NT2/D1 (cell line): ENCODE data around the gene PFDN1.

Experiments
- DNase-seq: peaks from one replicate; pipeline ENCODE4 v3.0.0-alpha.2; 2011; ENCODE audit warnings: low read depth, low spot score
- H3K27me3 ChIP-seq: 2 replicates; pipeline ENCODE4 v1.6.0; 2011; ENCODE audit warnings: mild to moderate bottlenecking; ENCODE audit not compliant: insufficient read length, insufficient read depth
- H3K36me3 ChIP-seq: 2 replicates; pipeline ENCODE4 v1.6.1; 2011; ENCODE audit warnings: mild to moderate bottlenecking, low read length, mixed read lengths; ENCODE audit not compliant: insufficient read depth, insufficient read length
- H3K4me1 ChIP-seq: 2 replicates; pipeline ENCODE4 v1.5.1; 2011; ENCODE audit not compliant: insufficient read depth, insufficient read length
- H3K4me3 ChIP-seq: 2 replicates; pipeline ENCODE4 v1.5.1; 2011; ENCODE audit warnings: low read depth; ENCODE audit not compliant: insufficient read length
- H3K9ac ChIP-seq: 2 replicates; pipeline ENCODE4 v1.6.0; 2011; ENCODE audit warnings: low read depth; ENCODE audit not compliant: insufficient read length
- H3K9me3 ChIP-seq: 2 replicates; pipeline ENCODE4 v1.5.1; 2011; ENCODE audit warnings: mild to moderate bottlenecking, low read length; ENCODE audit not compliant: insufficient read depth
- SUZ12 ChIP-seq: IDR thresholded peaks from 2 replicates; pipeline ENCODE4 v1.6.1; 2011; ENCODE audit not compliant: insufficient read length, insufficient read depth; ENCODE audit errors: extremely low read depth
- YY1 ChIP-seq: IDR thresholded peaks from 2 replicates; pipeline ENCODE4 v1.6.1; 2011; ENCODE audit not compliant: insufficient read length, insufficient read depth
- ZNF274 ChIP-seq: IDR thresholded peaks from 2 replicates; pipeline ENCODE4 v1.6.1; 2011; ENCODE audit warnings: mild to moderate bottlenecking, low read depth, low read length

Gene PFDN1

DNA sequence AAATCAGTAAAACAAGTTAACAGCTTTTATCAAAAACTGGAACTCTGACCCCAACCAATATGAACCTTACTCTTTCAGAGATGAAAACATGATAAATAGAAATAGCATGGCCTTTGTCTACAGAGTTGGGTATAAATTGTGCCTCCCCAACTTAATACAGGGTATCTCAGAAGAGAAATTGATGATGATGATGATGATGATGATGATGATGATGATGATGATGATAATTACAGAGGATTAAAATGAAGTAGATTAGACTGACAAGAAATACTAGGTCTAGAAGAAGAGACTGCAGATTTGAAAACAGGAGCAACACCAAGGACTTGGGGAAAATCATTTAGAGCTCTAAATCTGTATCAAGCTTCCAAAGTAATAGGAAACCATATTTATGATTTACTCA, 27.1 kb downstream of the PFDN1 start:
- Histone ChIP-seq H3K27me3 (no peaks in the 10 kb centered on the region), H3K36me3 (peaks cover 19% of the 10 kb centered on the region), H3K9me3 (no peaks in the 10 kb centered on the region), H3K4me3 (no peak overlapping the region), H3K9ac (no peak overlapping the region), H3K4me1 (no peaks in the 10 kb centered on the region)
- TF ChIP-seq YY1, result no peak
- TF ChIP-seq ZNF274, result no peak
- TF ChIP-seq SUZ12, result no peak
- no peak for DNase-seq

GRCh38 chr5:140273401-140273877, 29.5 kb downstream of the PFDN1 start:
- TF ChIP-seq ZNF274 (no peak), SUZ12 (no peak), YY1 (no peak)
- H3K36me3 ChIP-seq, result peaks cover 16% of the 10 kb centered on the region
- H3K4me1 ChIP-seq, result no peaks in the 10 kb centered on the region
- no peak overlapping the region for H3K9ac ChIP-seq
- no peak overlapping the region for H3K4me3 ChIP-seq
- H3K9me3 ChIP-seq, result no peaks in the 10 kb centered on the region
- no peak for DNase-seq
- H3K27me3 ChIP-seq, result no peaks in the 10 kb centered on the region

DNA sequence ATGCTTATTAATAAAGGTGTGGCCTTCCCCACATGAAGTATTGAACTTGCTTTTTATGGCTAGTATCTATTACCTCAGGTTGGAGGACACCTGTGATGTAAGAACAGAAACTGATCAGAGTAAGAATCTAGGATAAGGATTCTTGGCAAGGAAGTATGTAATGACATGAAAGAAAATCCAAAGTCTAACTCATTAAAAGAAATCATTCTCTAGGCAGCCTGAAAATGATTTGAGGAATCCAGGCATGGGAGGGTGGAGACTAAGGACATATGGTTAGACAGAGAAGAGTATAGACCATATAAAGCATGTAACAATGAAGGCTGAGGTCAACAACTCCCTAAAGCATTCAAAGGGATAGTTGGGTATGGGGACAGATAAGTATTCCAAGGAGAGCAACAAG, 32.9 kb downstream of the PFDN1 start:
- H3K27me3 ChIP-seq, result no peaks in the 10 kb centered on the region
- no peak for DNase-seq
- H3K4me3 ChIP-seq, result no peak overlapping the region
- H3K4me1 ChIP-seq, result peaks cover 3% of the 10 kb centered on the region
- no peak for TF ChIP-seq ZNF274
- no peak for TF ChIP-seq SUZ12
- TF ChIP-seq YY1, result no peak
- no peak overlapping the region for H3K9ac ChIP-seq
- peaks cover 13% of the 10 kb centered on the region for H3K36me3 ChIP-seq
- no peaks in the 10 kb centered on the region for H3K9me3 ChIP-seq

GRCh38 chr5:140267559-140268018, 35.3 kb downstream of the PFDN1 start:
- H3K9me3 ChIP-seq, result no peaks in the 10 kb centered on the region
- peaks cover 7% of the 10 kb centered on the region for H3K36me3 ChIP-seq
- no peak overlapping the region for H3K9ac ChIP-seq
- peaks cover 3% of the 10 kb centered on the region for H3K4me1 ChIP-seq
- TF ChIP-seq YY1 (no peak), ZNF274 (no peak), SUZ12 (no peak)
- no peak for DNase-seq
- no peaks in the 10 kb centered on the region for H3K27me3 ChIP-seq
- no peak overlapping the region for H3K4me3 ChIP-seq

DNA sequence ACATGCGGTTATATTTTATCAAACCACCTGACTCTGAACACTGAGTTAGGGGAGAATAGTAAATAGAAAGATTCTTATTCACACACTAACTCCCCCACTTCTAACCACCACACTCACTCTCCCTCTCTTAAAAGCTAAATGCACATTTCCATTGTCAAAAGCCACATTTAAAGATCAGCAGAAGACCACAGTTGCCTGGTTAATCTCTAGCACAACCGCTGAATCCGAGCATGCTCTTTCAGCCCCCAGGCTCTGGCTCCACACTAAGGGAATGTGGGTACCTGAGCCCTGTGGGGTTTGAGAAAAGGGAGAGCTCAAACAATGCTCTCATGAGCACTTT, 35.7 kb downstream of the PFDN1 start:
- no peak overlapping the region for H3K9ac ChIP-seq
- DNase-seq, result no peak
- no peaks in the 10 kb centered on the region for H3K9me3 ChIP-seq
- no peak for TF ChIP-seq SUZ12
- H3K27me3 ChIP-seq, result no peaks in the 10 kb centered on the region
- H3K36me3 ChIP-seq, result peaks cover 9% of the 10 kb centered on the region
- peaks cover 3% of the 10 kb centered on the region for H3K4me1 ChIP-seq
- no peak overlapping the region for H3K4me3 ChIP-seq

- no peak for DNase-seq
- H3K4me1 ChIP-seq, result peaks cover 5% of the 10 kb centered on the region
- no peak overlapping the region for H3K4me3 ChIP-seq
- H3K9ac ChIP-seq, result no peak overlapping the region
- peaks cover 10% of the 10 kb centered on the region for H3K36me3 ChIP-seq
- no peaks in the 10 kb centered on the region for H3K9me3 ChIP-seq
- no peaks in the 10 kb centered on the region for H3K27me3 ChIP-seq
- TF ChIP-seq YY1 (no peak), ZNF274 (no peak), SUZ12 (no peak)
These were observed 36.3 kb downstream of the PFDN1 start for GRCh38 chr5:140266471-140267200.

DNA sequence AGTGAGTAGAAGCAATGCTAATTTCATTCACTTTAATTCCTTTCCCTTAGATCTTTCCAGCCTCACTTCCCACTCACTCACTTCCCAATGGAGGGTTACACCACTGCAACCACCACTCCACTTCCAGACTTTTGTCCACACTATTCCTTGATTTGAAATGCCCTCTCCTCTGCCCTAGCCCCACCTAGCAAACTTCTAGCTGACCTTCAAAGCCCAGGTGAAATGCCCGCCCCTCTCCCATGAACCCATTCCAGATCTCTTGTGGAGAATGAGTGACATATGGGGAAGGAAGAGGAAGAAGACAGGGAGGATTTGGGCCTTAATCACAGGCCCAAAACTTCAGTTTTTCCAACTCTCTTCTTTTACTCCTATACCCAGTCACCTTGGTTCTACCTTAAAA, 37.1 kb downstream of the PFDN1 start:
- no peak for DNase-seq
- Histone ChIP-seq H3K9me3 (no peaks in the 10 kb centered on the region), H3K9ac (no peak overlapping the region), H3K36me3 (peaks cover 10% of the 10 kb centered on the region), H3K27me3 (no peaks in the 10 kb centered on the region), H3K4me1 (peaks cover 7% of the 10 kb centered on the region), H3K4me3 (no peak overlapping the region)
- TF ChIP-seq ZNF274, result no peak
- no peak for TF ChIP-seq YY1
- no peak for TF ChIP-seq SUZ12
